ENCODE data around the gene NLRP6.

The NLRP6 gene

GRCh38 chr11:281486-282161, 3.4 kb downstream of the NLRP6 start:
- no peak for ATAC-seq
- TF ChIP-seq ZC3H10 (CRISPR knock-in tag; IDR thresholded peaks at IDR 0.05) (no peak), BACH2 (CRISPR knock-in tag; IDR thresholded peaks at IDR 0.05; ENCODE audit: borderline replicate concordance) (no peak), ZFP30 (CRISPR knock-in tag; IDR thresholded peaks at IDR 0.05) (no peak), TCF4 (CRISPR knock-in tag; IDR thresholded peaks at IDR 0.05; ENCODE audit: borderline replicate concordance) (no peak), ZNF8 (CRISPR knock-in tag; IDR thresholded peaks at IDR 0.05) (no peak), CSDC2 (CRISPR knock-in tag; IDR thresholded peaks at IDR 0.05) (no peak), ZNF70 (CRISPR knock-in tag; IDR thresholded peaks at IDR 0.05) (no peak), ZFP3 (CRISPR knock-in tag; IDR thresholded peaks at IDR 0.05) (no peak), RARB (CRISPR knock-in tag; IDR thresholded peaks at IDR 0.05) (no peak), ZNF565 (CRISPR knock-in tag; conservative IDR thresholded peaks at IDR 0.05; ENCODE audit: low read depth) (no peak), GLIS3 (CRISPR knock-in tag; IDR thresholded peaks at IDR 0.05) (no peak), POU6F1 (CRISPR knock-in tag; IDR thresholded peaks at IDR 0.05; ENCODE audit: borderline replicate concordance, low read depth) (no peak), PATZ1 (CRISPR knock-in tag; IDR thresholded peaks at IDR 0.05; ENCODE audit: borderline replicate concordance) (no peak), PPARA (CRISPR knock-in tag; IDR thresholded peaks at IDR 0.05; ENCODE audit: borderline replicate concordance) (no peak), ESRRG (CRISPR knock-in tag; IDR thresholded peaks at IDR 0.05) (no peak), ISL1 (CRISPR knock-in tag; IDR thresholded peaks at IDR 0.05) (no peak), ARNTL (CRISPR knock-in tag; IDR thresholded peaks at IDR 0.05; ENCODE audit: borderline replicate concordance, low read depth) (no peak), TSHZ2 (CRISPR knock-in tag; IDR thresholded peaks at IDR 0.05) (no peak), TOX (CRISPR knock-in tag; IDR thresholded peaks at IDR 0.05; ENCODE audit: borderline replicate concordance) (no peak), CSRNP3 (CRISPR knock-in tag; IDR thresholded peaks at IDR 0.05) (no peak)

- no peak for ATAC-seq
These were observed 4.0 kb downstream of the NLRP6 start for GRCh38 chr11:282171-282570.

More at GRCh38 chr11:282171-282570, 4.0 kb downstream of the NLRP6 start:
- TF ChIP-seq PATZ1 (CRISPR knock-in tag; IDR thresholded peaks at IDR 0.05; ENCODE audit: borderline replicate concordance): no peak
- no peak for TF ChIP-seq OSR1 (CRISPR knock-in tag; IDR thresholded peaks at IDR 0.05)
- TF ChIP-seq CREB5 (CRISPR knock-in tag; IDR thresholded peaks at IDR 0.05; ENCODE audit: low read depth): no peak
- no peak for TF ChIP-seq ISL1 (CRISPR knock-in tag; IDR thresholded peaks at IDR 0.05)
- TF ChIP-seq ZNF565 (CRISPR knock-in tag; conservative IDR thresholded peaks at IDR 0.05; ENCODE audit: low read depth): no peak
- no peak for TF ChIP-seq SNAI2 (CRISPR knock-in tag; IDR thresholded peaks at IDR 0.05)
- TF ChIP-seq TSHZ2 (CRISPR knock-in tag; IDR thresholded peaks at IDR 0.05): no peak
- no peak for TF ChIP-seq BACH2 (CRISPR knock-in tag; IDR thresholded peaks at IDR 0.05; ENCODE audit: borderline replicate concordance)
- TF ChIP-seq CSRNP3 (CRISPR knock-in tag; IDR thresholded peaks at IDR 0.05): no peak
- no peak for TF ChIP-seq ZNF70 (CRISPR knock-in tag; IDR thresholded peaks at IDR 0.05)
- TF ChIP-seq ARNTL (CRISPR knock-in tag; IDR thresholded peaks at IDR 0.05; ENCODE audit: borderline replicate concordance, low read depth): no peak
- TF ChIP-seq TCF4 (CRISPR knock-in tag; IDR thresholded peaks at IDR 0.05; ENCODE audit: borderline replicate concordance): no peak
- no peak for TF ChIP-seq ZNF8 (CRISPR knock-in tag; IDR thresholded peaks at IDR 0.05)
- no peak for TF ChIP-seq TOX (CRISPR knock-in tag; IDR thresholded peaks at IDR 0.05; ENCODE audit: borderline replicate concordance)
- no peak for TF ChIP-seq ESRRG (CRISPR knock-in tag; IDR thresholded peaks at IDR 0.05)

Data from SK-N-SH treated with all-trans-retinoic acid at 6 μM for 48 hours (cell line).